ENCODE measurements around the gene S100Z.
A peak's percentile ranks its signal among the peaks of the same experiment; 100 is the strongest.

S100Z gene

GRCh38 chr5:76813982-76814562 lies 35.7 kb upstream of the S100Z start (continued):
- 0 out of 2 replicates have a peak, but pooled peaks have one; percentile 24 for TF ChIP-seq FEZF1 (tag by site-specific recombination; IDR thresholded peaks at IDR 0.05)
- TF ChIP-seq TCF7L2 (IDR thresholded peaks at IDR 0.05; ENCODE audit: borderline replicate concordance, low read depth, low read length), result no peak
- TF ChIP-seq PATZ1 (tag by site-specific recombination; IDR thresholded peaks at IDR 0.05), result 0 out of 2 replicates have a peak, but pooled peaks have one; percentile 36
- TF ChIP-seq ZNF660 (tag by site-specific recombination; IDR thresholded peaks at IDR 0.05), result peak; percentile 73; the same call in 1 of the 2 replicates
- peak; percentile 57 for TF ChIP-seq TSHZ1 (tag by site-specific recombination; IDR thresholded peaks at IDR 0.05; ENCODE audit: borderline replicate concordance)
- no peak for TF ChIP-seq GLI4 (tag by site-specific recombination; IDR thresholded peaks at IDR 0.05)
- TF ChIP-seq ZBTB21 (tag by site-specific recombination; IDR thresholded peaks at IDR 0.05), result peak; percentile 57; the same call in 1 of the 2 replicates
- TF ChIP-seq REPIN1 (tag by site-specific recombination; IDR thresholded peaks at IDR 0.05; ENCODE audit: low read depth), result no peak
- TF ChIP-seq SETDB1 (IDR thresholded peaks at IDR 0.05; ENCODE audit: insufficient read length, low read length), result no peak
- TF ChIP-seq KLF17 (tag by site-specific recombination; IDR thresholded peaks at IDR 0.05), result peak; percentile 64; the same call in 1 of the 2 replicates
- no peak for TF ChIP-seq PRDM2 (tag by site-specific recombination; IDR thresholded peaks at IDR 0.05; ENCODE audit: borderline replicate concordance)
- TF ChIP-seq ZFP41 (tag by site-specific recombination; IDR thresholded peaks at IDR 0.05; ENCODE audit: borderline replicate concordance), result no peak
- peak; percentile 78 for TF ChIP-seq ZNF335 (tag by site-specific recombination; conservative IDR thresholded peaks at IDR 0.05)
- TF ChIP-seq ZNF324 (tag by site-specific recombination; IDR thresholded peaks at IDR 0.05), result no peak
- TF ChIP-seq KLF1 (tag by site-specific recombination; IDR thresholded peaks at IDR 0.05), result no peak
- no peak for TF ChIP-seq ZNF302 (tag by site-specific recombination; IDR thresholded peaks at IDR 0.05; ENCODE audit: low read depth)
- no peak for TF ChIP-seq RBAK (tag by site-specific recombination; IDR thresholded peaks at IDR 0.05)
- no peak for TF ChIP-seq ZNF473 (tag by site-specific recombination; IDR thresholded peaks at IDR 0.05)
- no peak for TF ChIP-seq SCRT1 (tag by site-specific recombination; IDR thresholded peaks at IDR 0.05; ENCODE audit: borderline replicate concordance)
- TF ChIP-seq ZNF366 (tag by site-specific recombination; conservative IDR thresholded peaks at IDR 0.05), result peak; percentile 42
- no peak for TF ChIP-seq ZSCAN16 (tag by site-specific recombination; IDR thresholded peaks at IDR 0.05)
- no peak for TF ChIP-seq ZNF18 (tag by site-specific recombination; IDR thresholded peaks at IDR 0.05)
- peak; percentile 95 for TF ChIP-seq ZNF600 (tag by site-specific recombination; IDR thresholded peaks at IDR 0.05)
- TF ChIP-seq ZIC2 (tag by site-specific recombination; IDR thresholded peaks at IDR 0.05), result 0 out of 2 replicates have a peak, but pooled peaks have one; percentile 30
- no peak for TF ChIP-seq ZNF501 (tag by site-specific recombination; IDR thresholded peaks at IDR 0.05)
- TF ChIP-seq ZNF214 (tag by site-specific recombination; IDR thresholded peaks at IDR 0.05; ENCODE audit: borderline replicate concordance), result no peak
- TF ChIP-seq ZNF24 (tag by site-specific recombination; IDR thresholded peaks at IDR 0.05), result peak; percentile 47; the same call in 1 of the 2 replicates
